ENCODE measurements around the gene NFIB.

Gene NFIB

DNA sequence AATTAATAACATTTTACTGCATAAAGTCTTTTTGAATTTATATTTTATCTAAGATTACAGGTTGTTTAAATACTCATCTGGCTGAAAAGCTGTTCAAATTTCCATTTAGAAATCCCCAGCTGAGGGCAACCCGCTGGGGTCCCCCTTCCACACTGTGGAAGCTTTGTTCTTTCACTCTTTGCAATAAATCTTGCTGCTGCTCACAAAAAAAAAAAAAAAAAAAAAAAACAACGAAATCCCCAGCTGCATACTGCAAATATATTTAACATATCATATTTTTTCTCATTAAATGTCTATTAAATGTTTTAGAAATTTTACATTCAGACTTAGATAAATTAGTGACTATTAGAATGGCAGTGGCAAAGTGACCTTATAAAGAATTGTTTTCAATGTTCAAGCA lies 172.2 kb downstream of the NFIB start:
- no peak overlapping the region for H3K4me3 ChIP-seq (ENCODE audit: low read depth, low read length)
- TF ChIP-seq, protein P1, sequence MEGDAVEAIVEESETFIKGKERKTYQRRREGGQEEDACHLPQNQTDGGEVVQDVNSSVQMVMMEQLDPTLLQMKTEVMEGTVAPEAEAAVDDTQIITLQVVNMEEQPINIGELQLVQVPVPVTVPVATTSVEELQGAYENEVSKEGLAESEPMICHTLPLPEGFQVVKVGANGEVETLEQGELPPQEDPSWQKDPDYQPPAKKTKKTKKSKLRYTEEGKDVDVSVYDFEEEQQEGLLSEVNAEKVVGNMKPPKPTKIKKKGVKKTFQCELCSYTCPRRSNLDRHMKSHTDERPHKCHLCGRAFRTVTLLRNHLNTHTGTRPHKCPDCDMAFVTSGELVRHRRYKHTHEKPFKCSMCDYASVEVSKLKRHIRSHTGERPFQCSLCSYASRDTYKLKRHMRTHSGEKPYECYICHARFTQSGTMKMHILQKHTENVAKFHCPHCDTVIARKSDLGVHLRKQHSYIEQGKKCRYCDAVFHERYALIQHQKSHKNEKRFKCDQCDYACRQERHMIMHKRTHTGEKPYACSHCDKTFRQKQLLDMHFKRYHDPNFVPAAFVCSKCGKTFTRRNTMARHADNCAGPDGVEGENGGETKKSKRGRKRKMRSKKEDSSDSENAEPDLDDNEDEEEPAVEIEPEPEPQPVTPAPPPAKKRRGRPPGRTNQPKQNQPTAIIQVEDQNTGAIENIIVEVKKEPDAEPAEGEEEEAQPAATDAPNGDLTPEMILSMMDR (conservative IDR thresholded peaks at IDR 0.05; ENCODE audit: low read depth, low read length), result no peak
- no peak for DNase-seq (ENCODE audit: low read depth)

GRCh38 chr9:14140096-14140697 lies 173.7 kb downstream of the NFIB start:
- H3K4me3 ChIP-seq (ENCODE audit: low read depth, low read length), result no peak overlapping the region
- DNase-seq (ENCODE audit: low read depth), result no peak
- TF ChIP-seq, protein P1 (conservative IDR thresholded peaks at IDR 0.05; ENCODE audit: low read depth, low read length), result no peak

GRCh38 chr9:14139287-14139686 lies 174.7 kb downstream of the NFIB start:
- TF ChIP-seq, protein P1 (conservative IDR thresholded peaks at IDR 0.05; ENCODE audit: low read depth, low read length), result no peak
- no peak overlapping the region for H3K4me3 ChIP-seq (ENCODE audit: low read depth, low read length)
- DNase-seq (ENCODE audit: low read depth), result no peak

DNA sequence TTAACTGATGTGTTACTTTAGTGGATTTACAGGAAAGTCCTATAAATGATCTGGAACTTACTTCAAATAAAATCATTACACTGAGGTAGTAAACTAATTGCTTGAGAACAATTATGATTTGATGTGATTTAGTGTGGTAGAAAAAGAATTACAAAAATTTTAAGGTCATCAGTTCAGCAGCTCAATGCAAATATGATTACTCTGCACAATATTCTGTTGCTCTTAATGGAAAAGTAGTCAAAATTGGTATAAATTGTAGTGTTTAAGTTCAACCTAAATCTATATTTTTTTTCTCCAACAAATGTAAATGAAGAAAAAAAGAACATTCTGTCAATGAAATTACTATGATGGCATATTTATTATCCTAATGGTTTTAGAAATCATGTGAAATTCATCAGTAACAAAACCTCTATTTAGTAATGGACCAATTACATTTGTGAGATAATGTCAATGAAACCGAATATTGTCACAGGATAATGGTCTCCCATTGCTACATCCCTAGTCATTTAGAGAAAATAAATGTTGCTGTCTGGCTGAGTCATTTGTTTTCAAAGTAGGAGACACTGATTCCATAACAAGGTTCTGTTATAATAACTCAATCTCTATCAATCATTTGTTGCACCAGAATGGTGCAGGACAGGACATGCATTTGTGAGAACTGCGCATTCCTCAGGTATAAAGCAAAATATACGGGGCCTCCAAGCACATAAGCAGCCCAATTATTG lies 177.1 kb downstream of the NFIB start:
- no peak for DNase-seq (ENCODE audit: low read depth)
- TF ChIP-seq, protein P1 (conservative IDR thresholded peaks at IDR 0.05; ENCODE audit: low read depth, low read length), result no peak
- H3K4me3 ChIP-seq (ENCODE audit: low read depth, low read length), result no peak overlapping the region

DNA sequence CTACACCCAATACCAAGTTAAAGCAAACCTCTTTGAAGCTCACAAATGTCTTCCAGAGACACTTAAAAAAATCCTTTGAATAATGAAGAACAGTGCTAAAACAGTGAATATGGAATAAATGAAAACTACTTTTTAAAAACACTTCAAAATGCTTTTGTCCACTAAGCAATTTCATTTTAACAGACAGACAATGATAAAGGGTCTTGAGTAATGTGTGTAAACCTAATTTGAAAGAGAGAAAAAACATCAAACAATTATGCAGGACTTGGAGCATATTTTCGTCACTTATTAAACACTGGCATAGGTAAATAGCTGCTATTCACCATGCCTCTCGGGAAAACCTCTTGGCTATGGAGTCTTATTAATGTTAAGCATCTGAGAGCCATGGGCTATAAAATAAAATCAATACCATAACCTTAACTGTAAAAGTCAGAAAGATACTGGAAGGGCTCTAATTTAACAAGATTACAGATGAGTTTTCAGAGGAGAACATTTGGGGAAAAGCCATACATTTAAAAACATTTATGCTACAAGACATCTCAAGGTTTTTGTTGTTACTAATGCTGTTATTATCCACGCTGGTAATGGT lies 177.8 kb downstream of the NFIB start:
- H3K4me3 ChIP-seq (ENCODE audit: low read depth, low read length), result no peak overlapping the region
- TF ChIP-seq, protein P1 (conservative IDR thresholded peaks at IDR 0.05; ENCODE audit: low read depth, low read length), result no peak
- no peak for DNase-seq (ENCODE audit: low read depth)

- TF ChIP-seq, protein P1 (conservative IDR thresholded peaks at IDR 0.05; ENCODE audit: low read depth, low read length), result no peak
- H3K4me3 ChIP-seq (ENCODE audit: low read depth, low read length), result no peak overlapping the region
- no peak for DNase-seq (ENCODE audit: low read depth)
Observed at GRCh38 chr9:14135421-14135820, 178.5 kb downstream of the NFIB start.

Data from choroid plexus epithelial cell (primary cell).